Measurements from ENCODE around the gene RASGEF1B.

GRCh38 chr4:81471588-81472280, at the start of gene RASGEF1B:
- TF ChIP-seq SKI (IDR thresholded peaks at IDR 0.05; ENCODE audit: partially characterized antibody), result no peak
- TF ChIP-seq EP300 (IDR thresholded peaks at IDR 0.05; ENCODE audit: low read depth in 2 of 2, low read length in 2 of 2), result no peak
- no peak for TF ChIP-seq EP300 (CRISPR knock-in tag; IDR thresholded peaks at IDR 0.05; ENCODE audit: borderline replicate concordance)
- TF ChIP-seq EZH2 (conservative IDR thresholded peaks at IDR 0.05; ENCODE audit: low read depth, low read length), result no peak
- no peak for TF ChIP-seq KAT2B (IDR thresholded peaks at IDR 0.05; ENCODE audit: borderline replicate concordance, low read depth, low read length)

Data from HepG2 (cell line).